PC-3 (cell line): ENCODE measurements around the gene GORAB.

ENCODE experiments used
- CTCF ChIP-seq: fragments of 300-600 bp; sonication (generic); conservative IDR thresholded peaks from 2 replicates; pipeline ENCODE4 v1.5.1; 2017; ENCODE audit warnings: antibody characterized with exemption, low read depth, mild to moderate bottlenecking, low read length
- EZH2 ChIP-seq: fragments of 300-600 bp; sonication (generic); IDR thresholded peaks from one replicate; pipeline ENCODE4 v1.6.1; 2017; ENCODE audit warnings: antibody characterized with exemption, mild to moderate bottlenecking, low read length; ENCODE audit not compliant: unreplicated experiment
- EZH2phosphoT487 ChIP-seq: fragments of 300-600 bp; sonication (generic); IDR thresholded peaks from 2 replicates; pipeline ENCODE4 v1.6.1; 2018; ENCODE audit warnings: mild to moderate bottlenecking, antibody characterized with exemption, low read length, borderline replicate concordance

GRCh38 chr1:170560681-170561285, 28.8 kb downstream of the GORAB start:
- TF ChIP-seq CTCF, result no peak
- TF ChIP-seq EZH2phosphoT487, result no peak
- no peak for TF ChIP-seq EZH2
